ENCODE results near the gene LEMD1.

The LEMD1 gene

DNA sequence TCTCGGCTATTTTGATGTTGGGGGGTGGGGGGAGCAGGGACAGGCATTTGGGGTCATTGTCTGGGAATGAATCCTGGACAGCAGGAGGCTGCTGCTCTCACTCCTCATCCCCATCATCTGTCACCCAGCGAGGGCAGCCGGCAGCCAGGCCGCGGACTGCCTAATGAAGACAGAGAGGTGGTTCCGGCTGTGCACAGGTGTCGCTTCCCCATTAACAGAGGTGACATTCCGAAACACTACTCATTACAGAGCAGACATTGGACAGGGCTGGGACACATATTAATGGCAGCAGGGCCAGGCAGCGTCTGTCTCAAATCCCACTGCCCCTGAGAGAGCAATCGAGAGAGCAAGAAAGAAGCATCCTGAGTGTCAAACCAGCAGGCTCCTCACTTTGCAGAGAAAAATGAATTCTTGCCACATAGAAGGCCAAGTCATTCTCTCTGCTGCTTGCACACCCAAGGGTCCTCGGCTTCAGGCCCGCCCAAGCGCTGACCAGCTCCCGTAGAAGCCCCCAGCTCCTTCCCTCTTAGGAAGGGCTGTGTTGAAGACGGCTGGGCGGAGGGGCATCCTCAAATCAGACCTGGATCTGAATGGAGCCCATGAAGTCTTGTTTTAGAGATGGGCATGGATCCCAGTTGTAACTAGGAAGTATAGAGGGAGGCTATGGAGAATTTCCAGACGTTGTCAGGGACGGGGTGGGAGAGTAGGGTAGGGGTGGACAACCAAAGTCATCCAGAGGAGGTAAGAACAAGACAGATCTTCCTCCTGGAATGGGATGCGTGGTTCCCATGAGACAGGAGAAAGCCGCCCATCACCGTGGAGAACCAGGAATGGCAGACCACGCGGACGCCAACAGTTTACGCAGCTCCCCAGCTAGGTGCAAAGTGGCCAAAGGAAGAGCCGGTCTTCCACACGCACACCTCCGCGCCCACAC lies 8.2 kb upstream of the LEMD1 start:
- TF ChIP-seq, protein P1, sequence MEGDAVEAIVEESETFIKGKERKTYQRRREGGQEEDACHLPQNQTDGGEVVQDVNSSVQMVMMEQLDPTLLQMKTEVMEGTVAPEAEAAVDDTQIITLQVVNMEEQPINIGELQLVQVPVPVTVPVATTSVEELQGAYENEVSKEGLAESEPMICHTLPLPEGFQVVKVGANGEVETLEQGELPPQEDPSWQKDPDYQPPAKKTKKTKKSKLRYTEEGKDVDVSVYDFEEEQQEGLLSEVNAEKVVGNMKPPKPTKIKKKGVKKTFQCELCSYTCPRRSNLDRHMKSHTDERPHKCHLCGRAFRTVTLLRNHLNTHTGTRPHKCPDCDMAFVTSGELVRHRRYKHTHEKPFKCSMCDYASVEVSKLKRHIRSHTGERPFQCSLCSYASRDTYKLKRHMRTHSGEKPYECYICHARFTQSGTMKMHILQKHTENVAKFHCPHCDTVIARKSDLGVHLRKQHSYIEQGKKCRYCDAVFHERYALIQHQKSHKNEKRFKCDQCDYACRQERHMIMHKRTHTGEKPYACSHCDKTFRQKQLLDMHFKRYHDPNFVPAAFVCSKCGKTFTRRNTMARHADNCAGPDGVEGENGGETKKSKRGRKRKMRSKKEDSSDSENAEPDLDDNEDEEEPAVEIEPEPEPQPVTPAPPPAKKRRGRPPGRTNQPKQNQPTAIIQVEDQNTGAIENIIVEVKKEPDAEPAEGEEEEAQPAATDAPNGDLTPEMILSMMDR (IDR thresholded peaks at IDR 0.05) = no peak
- H3K4me3 Mint-ChIP-seq = peak overlapping the region; percentile 90

DNA sequence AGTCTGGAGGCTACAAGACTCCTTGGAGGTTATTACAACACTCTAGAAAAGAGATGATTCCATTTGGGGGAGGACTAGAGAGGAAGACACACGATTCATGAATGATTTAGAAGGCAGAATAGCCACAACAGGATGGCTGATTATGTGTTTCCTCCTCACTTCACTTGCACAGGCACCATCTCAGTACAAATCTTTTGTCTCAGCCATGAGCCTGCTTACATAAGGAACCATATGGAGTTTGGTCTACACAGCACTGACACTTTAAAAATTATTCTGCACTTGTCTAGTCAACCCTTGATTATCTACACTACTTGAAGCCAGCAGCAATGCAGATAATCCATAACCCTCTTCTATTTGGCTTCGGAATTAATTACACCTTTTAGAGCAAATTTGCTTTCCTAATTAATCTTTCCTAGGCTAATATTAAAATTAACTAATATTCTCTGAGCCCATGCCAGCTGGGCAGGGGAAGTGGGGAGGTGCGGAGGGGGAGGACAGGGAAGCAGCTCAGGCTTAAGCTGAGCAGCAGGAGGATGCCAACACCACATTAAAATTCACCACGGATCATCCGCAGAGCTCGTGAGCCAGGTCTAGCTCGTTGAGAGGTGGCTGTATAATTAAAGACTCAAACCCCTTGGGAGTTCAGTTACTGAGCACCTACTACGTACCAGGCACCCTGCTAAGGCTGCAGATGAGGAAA lies 3.2 kb upstream of the LEMD1 start:
- Mint-ChIP-seq H3K27me3 (ENCODE audit: low read depth, poor library complexity) (peaks cover 32% of the 10 kb centered on the region), H3K9me3 (no peaks in the 10 kb centered on the region), H3K36me3 (ENCODE audit: low read depth) (peaks cover 4% of the 10 kb centered on the region), H3K27ac (no peak overlapping the region), H3K4me3 (no peak overlapping the region), H3K4me1 (peaks cover 25% of the 10 kb centered on the region)
- no peak for DNase-seq
- TF ChIP-seq, protein P1 (IDR thresholded peaks at IDR 0.05) = no peak

More for the DNA sequence above, 8.2 kb upstream of the LEMD1 start:
- Mint-ChIP-seq H3K27me3 (ENCODE audit: low read depth, poor library complexity) (peaks cover 18% of the 10 kb centered on the region), H3K9me3 (no peaks in the 10 kb centered on the region), H3K4me1 (peaks cover 53% of the 10 kb centered on the region), H3K27ac (no peak overlapping the region), H3K36me3 (ENCODE audit: low read depth) (no peaks in the 10 kb centered on the region)
- no peak for DNase-seq

DNA sequence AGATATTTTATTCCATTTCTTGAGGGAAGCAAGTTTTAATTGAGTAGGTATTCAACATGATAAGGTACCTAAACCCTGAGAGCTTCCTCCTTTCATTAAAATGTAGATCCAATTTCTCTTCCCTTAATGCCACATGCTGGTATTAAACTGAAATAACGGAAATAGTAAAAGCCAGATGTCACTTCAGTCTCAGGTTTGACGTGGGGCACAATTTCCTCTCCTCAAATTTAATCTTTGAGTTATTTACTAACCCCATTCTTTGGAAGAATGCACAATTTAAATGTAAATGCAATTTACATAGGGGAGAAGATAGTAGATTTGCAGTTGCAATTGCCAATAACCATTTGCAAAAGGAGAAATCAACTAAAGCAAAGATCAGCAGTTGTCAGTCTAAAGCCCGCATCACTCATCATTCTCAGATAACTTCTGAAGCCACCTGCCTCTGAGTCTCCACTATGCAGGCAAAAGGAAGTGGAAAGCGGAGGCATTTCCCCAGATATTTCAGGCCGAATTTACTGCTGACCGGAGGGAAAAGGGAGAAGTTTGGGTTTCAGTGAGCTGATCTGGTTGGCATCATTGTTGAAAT lies 2.1 kb upstream of the LEMD1 start:
- DNase-seq = no peak
- Mint-ChIP-seq H3K27ac (no peak overlapping the region), H3K27me3 (ENCODE audit: low read depth, poor library complexity) (peaks cover 31% of the 10 kb centered on the region), H3K4me3 (no peak overlapping the region), H3K4me1 (peaks cover 19% of the 10 kb centered on the region), H3K36me3 (ENCODE audit: low read depth) (peaks cover 4% of the 10 kb centered on the region), H3K9me3 (no peaks in the 10 kb centered on the region)
- TF ChIP-seq, protein P1 (IDR thresholded peaks at IDR 0.05) = no peak

DNA sequence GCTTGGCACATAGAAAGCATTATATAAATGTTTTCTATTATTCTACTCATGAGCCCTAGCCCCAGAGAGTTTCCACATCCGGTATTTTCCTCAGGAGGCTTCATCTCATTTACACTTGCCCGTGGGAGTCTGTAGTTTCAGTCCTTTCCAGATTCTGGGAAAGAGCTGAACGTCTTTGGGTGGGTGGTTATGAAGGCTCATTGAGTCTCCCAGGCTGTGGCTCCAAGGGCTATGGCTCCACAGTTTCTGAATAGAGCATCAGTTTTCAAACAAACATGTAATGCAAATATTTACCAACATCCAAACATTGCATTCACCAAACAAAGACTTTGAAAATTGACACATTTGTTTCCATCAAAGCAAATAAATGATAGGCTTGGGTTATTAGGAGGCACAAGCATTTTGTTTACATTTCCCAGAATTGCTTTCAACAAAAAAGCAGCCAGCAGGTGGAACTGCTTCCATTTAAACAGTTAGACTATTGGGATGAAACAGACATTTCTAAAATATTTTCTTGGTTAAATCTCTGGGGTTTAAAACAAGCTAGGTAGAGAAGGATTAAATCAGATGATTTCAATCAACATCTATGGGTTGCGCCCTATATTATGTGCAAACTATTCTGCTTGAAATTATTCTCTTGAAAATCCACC lies 1.3 kb upstream of the LEMD1 start:
- Mint-ChIP-seq H3K27me3 (ENCODE audit: low read depth, poor library complexity) (peaks cover 23% of the 10 kb centered on the region), H3K4me1 (peaks cover 15% of the 10 kb centered on the region), H3K4me3 (no peak overlapping the region), H3K9me3 (no peaks in the 10 kb centered on the region), H3K36me3 (ENCODE audit: low read depth) (peaks cover 4% of the 10 kb centered on the region), H3K27ac (no peak overlapping the region)
- DNase-seq = no peak
- TF ChIP-seq, protein P1 (IDR thresholded peaks at IDR 0.05) = no peak

DNA sequence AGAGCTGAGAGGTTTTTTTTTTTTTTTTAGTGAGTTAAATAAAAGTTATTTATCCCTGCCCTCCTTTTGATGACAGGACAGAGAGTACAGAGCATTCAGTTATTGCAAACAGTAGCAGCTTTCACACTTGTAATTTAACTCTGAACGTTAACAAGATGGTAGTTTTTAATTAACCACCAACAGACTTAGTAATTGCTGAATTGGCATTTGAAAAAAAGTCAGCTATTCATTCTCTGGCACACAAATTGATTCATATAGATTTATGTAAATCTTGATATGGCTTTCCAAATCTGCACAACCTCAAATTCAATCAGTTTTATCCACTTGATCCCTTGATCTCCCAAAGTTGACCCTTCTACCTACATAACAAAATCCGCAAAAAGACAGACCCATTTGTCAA lies 918 bp downstream of the LEMD1 start:
- Mint-ChIP-seq H3K36me3 (ENCODE audit: low read depth) (peaks cover 4% of the 10 kb centered on the region), H3K27ac (no peak overlapping the region), H3K9me3 (no peaks in the 10 kb centered on the region), H3K4me3 (no peak overlapping the region), H3K4me1 (peaks cover 14% of the 10 kb centered on the region), H3K27me3 (ENCODE audit: low read depth, poor library complexity) (peaks cover 20% of the 10 kb centered on the region)
- DNase-seq = no peak
- TF ChIP-seq, protein P1 (IDR thresholded peaks at IDR 0.05) = no peak
